NCI-H2081 (cell line): ENCODE data around the gene PSMA2.
"Not testable (repeated sequence)": the region's sequence is repeated elsewhere in the genome, so short reads cannot be mapped to it uniquely, and the experiment has no call there.

Experiments
- DNase-seq, 2 experiments: peaks; one replicate each; lab custom pipeline; 2025; lab: John Stamatoyannopoulos, UW

The PSMA2 gene

GRCh38 chr7:42907316-42907715 is 24.7 kb downstream of the PSMA2 start:
- no peak for DNase-seq

- DNase-seq, result no peak
Measured at GRCh38 chr7:42906181-42906580, 25.8 kb downstream of the PSMA2 start.

- DNase-seq, result no peak
Measured at GRCh38 chr7:42902331-42902730, 29.6 kb downstream of the PSMA2 start.

GRCh38 chr7:42900842-42901241 is 31.1 kb downstream of the PSMA2 start:
- DNase-seq, result no peak

GRCh38 chr7:42893346-42894240 is 38.4 kb downstream of the PSMA2 start:
- DNase-seq, result no peak

GRCh38 chr7:42886893-42887505 is 45.0 kb downstream of the PSMA2 start:
- DNase-seq, result no peak

- DNase-seq, result no peak
Measured at GRCh38 chr7:42886129-42886528, 45.8 kb downstream of the PSMA2 start.

GRCh38 chr7:42885183-42885582 is 46.8 kb downstream of the PSMA2 start:
- not testable (repeated sequence) for DNase-seq

GRCh38 chr7:42883950-42884349 is 48.0 kb downstream of the PSMA2 start:
- DNase-seq, result no peak

GRCh38 chr7:42880392-42880791 is 51.6 kb downstream of the PSMA2 start:
- no peak for DNase-seq

- DNase-seq, result no peak
Measured at GRCh38 chr7:42878303-42878702, 53.7 kb downstream of the PSMA2 start.

GRCh38 chr7:42877862-42878261 is 54.1 kb downstream of the PSMA2 start:
- DNase-seq, result no peak

- peak in 1 of 2 experiments; percentile 37 for DNase-seq
Measured at GRCh38 chr7:42876182-42877068, 55.5 kb downstream of the PSMA2 start.

GRCh38 chr7:42869131-42870020 is 62.6 kb downstream of the PSMA2 start:
- no peak for DNase-seq

GRCh38 chr7:42868480-42868879 is 63.5 kb downstream of the PSMA2 start:
- DNase-seq, result no peak
